ENCODE data around the gene MRPL14.

The MRPL14 gene

DNA sequence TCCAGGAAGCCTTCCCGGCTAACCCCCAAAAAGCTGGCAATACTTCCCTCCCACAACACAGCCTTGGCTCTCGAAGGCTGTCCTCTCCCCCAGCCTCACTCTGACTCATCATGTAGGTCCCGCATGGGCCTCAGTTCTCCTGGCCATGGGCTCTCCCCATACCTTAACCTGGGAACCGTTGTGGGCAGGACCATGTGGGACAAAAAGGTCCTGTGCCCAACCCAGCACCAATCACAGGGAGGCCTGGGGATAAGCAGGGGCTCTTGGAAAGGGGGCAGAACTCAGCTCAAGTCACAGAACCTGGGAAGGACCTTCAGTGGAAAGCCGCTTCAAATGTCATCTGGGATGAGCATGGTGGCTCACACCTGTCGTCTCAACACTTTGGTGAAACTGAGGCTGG, 45.5 kb downstream of the MRPL14 start:
- no peak for DNase-seq

GRCh38 chr6:44080561-44081521, 46.4 kb downstream of the MRPL14 start:
- no peak for DNase-seq

- DNase-seq: no peak
Observed at GRCh38 chr6:44079672-44080071, 47.6 kb downstream of the MRPL14 start.

GRCh38 chr6:44078827-44079671, 48.2 kb downstream of the MRPL14 start:
- no peak for DNase-seq

- DNase-seq: no peak
Observed at GRCh38 chr6:44078219-44078826, 48.9 kb downstream of the MRPL14 start.

GRCh38 chr6:44077214-44077946, 49.9 kb downstream of the MRPL14 start:
- no peak for DNase-seq

- DNase-seq: no peak
Observed at GRCh38 chr6:44076356-44077213, 50.7 kb downstream of the MRPL14 start.

- DNase-seq: no peak
Observed at GRCh38 chr6:44075647-44076355, 51.5 kb downstream of the MRPL14 start.

DNA sequence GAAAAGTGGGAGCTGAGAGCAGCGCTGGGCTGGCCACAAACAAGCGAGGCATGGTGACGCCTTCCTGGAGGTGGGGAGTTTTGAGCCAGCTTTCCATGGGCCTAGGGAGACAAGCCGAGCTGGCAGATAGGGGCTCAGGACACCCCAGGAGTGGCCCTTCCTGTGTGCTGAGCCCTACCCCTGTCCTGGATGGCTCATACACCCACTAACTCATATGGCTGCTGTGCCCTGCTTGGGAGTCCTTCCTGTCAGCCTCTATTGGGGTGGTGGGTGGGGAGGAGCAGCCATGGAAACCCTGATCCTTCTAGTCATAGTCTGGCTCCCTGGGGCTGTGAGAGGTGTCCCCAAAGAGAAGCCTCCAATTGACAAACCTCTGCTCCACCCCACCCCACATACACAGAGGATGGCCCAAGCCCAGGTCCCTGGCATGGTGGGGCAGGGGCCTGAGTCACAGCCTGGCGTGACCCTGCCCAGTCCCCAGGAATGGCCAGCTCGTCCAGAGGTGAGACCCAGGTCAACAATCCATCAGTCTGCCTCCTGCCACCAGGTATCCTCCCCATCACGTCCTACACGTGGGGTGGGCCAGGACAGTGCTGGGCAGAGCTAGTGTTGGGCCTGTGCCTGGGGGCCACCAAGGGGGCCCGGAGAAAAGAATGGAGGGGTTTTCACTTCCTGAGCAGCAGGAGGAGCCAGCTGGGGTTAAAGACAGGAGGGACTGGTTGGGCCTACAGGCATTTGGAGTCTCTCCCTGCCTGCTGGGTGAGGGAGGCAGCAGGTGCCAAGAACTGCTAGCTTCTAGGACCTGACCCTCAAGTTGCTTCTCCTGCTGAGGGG, 52.2 kb downstream of the MRPL14 start:
- no peak for DNase-seq

DNA sequence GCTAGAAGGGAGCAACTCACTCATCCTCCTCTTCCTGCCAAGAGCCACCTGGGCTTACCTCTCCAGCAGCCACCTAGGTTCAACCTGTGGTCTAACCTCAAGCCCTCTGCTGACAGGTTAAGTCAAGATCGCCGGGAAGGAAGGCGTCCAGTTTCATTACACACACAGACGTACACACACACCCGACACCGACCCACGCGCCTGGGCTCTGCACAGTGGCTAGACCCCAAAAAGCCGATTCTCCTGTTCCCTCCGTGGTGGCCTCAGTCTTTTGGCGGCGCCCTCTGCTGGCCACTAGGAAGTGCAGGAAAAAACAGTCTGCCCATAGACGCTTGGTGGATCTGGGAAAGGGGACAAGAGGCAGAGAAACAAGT, 52.8 kb downstream of the MRPL14 start:
- DNase-seq: no peak

DNA sequence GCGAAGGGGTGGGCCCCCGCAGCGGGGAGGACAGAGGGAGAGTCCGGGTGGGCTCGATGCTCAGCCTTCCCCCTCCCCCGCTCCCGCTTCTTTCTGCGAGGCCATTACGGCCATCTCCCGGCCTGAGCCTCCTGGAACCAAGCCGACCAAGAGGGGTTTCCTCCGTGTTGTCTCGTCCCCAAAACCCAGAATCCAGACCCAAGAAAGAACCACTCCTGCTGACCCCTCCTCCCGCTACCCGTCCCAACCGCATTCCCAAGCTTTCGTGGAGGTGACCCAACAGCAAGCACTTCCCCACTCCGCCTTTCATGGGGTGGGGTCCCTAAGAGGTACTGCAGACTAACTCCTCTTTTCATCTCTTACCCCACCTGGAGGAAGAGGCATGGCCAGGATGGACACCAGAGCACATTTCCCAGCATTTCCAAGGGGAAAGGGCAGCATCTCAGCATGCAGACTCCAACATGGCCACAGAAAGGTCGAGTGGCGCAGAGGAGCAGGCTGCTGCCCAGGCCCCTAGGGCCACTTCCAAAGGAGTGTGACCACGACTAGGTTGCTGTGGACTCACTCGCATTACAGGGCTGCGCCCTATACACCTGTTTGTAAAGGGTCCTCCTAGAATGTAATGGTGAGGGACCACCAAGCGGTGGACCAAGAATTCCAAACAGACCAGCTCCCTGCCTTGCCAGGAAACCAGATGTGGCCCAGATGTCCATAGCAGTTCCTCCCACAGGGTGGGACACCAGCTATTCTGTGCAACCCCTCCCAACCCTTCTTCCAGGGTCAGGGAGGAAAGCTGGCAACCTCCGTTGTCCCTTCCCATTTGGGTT, 53.4 kb downstream of the MRPL14 start:
- DNase-seq: no peak

DNA sequence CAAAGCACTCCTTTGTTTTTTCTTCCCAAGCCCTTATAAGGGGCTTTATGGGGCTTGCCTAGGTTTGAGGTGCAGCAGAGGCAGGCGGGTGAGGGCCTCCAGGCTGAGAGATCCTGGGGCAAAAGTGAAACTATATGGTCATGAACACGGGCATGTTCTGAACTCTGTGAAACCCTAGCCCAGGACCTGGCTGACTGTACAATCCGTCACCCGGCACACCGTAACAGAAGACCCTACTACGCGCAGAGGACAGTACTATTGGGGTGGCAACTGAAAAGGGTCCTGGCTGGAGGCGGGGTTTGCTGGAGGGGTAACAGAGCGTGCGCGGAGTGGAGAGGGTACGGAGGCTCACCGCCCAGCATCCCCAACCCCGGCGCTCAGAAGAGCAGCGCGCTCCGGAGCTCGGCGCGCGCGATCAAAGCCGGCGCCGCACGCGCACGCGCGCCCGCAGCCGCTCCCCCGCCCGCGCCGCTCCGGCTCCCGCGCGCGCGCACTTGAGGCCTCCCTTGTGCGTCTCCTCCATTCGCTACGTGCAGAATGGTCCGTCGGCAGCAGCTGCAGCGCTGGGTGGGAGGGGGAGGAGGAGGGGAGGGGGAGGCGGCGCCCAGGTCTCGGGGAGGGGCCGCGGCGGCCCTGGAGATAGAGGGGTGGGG, 54.2 kb downstream of the MRPL14 start:
- no peak for DNase-seq

- DNase-seq: no peak
Observed at GRCh38 chr6:44072452-44072958, 54.7 kb downstream of the MRPL14 start.

DNA sequence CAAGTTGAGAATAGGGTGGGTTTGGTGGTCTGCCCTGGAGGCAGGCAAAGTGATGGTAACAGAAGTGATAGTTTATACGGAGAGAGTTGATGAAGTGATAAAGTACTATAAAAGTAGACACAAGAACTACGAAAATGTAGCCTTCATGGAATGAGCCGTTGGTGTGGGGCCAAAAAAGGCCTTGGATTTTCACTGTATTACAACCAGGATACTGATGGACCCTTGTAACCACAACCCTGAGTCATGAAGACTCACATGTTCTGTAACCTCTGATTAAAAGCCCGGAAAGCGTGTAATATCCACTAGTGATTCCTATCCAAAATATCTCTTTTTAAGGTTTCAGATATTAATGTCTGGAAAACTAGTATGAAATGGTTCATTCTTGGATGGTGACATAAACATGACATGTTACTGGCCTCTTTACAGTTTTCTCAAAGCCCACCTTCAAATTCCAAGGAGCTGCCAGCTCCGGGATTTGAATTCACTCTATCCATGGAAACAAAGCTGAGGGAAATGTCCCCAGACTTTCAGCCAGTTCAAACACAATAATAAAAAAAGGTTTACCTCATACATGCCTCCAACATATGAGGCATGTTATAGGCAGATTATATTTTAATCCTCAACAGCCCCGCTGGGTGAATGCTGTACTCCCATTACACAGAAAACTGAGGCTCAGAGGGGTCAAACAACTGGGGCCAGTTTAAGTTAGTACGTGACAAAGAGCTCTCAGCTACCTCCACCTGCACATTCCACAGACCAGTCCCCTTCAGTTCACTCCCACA, 55.4 kb downstream of the MRPL14 start:
- no peak for DNase-seq

DNA sequence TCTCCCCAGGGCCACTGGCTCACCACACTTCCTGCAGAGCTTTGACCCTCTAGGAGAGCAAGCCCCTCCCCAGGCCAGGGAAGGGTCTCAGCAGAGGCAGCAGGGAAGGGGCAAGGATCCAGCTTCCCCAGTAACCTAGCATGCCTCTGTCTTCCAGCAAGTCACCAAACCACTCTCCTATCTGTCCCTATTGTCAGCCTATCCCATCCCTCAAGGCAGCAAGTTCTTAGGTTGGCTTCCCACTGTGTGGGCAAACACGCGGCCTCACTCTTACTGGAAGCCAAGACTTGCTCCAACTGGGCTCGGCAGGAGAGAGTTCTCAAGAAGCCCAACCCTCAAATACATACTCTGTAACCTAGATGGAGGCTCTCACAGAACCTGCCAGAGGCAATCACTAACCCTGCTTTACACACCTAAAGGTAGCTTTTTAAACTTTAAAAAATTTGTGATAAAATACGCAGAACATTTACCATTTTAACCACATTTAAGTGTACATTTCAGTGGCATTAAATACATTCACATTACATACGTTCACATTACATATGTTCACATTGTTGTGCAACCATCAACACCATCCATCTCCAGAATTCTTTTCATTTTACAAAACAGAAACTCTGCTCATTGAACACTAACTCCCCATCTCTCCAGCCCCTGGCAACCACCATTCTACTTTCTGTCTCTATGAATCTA, 58.5 kb downstream of the MRPL14 start:
- no peak for DNase-seq

Data from nucleus accumbens (tissue), 56 donors.